ENCODE results near the gene TTLL12.

DNA sequence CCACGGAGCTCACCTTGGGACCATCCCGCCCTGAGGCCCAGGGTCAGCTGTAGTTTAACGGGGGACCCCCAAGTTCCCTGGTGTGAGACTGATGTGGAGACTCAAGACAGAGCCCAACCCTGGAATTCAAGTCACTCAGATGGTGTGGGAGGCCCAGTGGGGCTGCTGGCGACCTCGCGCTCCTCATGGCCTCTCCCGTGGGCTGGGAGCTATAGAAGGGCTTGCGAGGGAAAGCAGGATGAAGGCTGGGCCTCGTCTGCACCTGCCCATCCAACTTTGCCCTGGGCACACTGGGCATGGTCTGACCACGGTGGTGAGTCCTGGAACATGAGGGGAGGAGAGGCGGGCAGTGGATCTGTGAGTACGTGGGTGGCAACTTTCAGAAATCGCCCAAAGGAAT is 13.6 kb upstream of the TTLL12 start:
- TF ChIP-seq, protein P1, sequence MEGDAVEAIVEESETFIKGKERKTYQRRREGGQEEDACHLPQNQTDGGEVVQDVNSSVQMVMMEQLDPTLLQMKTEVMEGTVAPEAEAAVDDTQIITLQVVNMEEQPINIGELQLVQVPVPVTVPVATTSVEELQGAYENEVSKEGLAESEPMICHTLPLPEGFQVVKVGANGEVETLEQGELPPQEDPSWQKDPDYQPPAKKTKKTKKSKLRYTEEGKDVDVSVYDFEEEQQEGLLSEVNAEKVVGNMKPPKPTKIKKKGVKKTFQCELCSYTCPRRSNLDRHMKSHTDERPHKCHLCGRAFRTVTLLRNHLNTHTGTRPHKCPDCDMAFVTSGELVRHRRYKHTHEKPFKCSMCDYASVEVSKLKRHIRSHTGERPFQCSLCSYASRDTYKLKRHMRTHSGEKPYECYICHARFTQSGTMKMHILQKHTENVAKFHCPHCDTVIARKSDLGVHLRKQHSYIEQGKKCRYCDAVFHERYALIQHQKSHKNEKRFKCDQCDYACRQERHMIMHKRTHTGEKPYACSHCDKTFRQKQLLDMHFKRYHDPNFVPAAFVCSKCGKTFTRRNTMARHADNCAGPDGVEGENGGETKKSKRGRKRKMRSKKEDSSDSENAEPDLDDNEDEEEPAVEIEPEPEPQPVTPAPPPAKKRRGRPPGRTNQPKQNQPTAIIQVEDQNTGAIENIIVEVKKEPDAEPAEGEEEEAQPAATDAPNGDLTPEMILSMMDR (IDR thresholded peaks at IDR 0.05), result no peak
- no peak for TF ChIP-seq POLR2A (IDR thresholded peaks at IDR 0.05)
